Endothelial cell of umbilical vein (primary cell): ENCODE data around the gene LMNB1. TPM values are rescaled to one million over a fixed set of nuclear protein-coding genes. Genes with fewer than 3 reads are reported as not detected.
A peak's percentile ranks its signal among the peaks of the same experiment; 100 is the strongest.

Source experiments
- BruUV-seq: library from RNA; stranded (reverse); fragments of 400-500 nt; replicated peaks from 2 replicates; lab custom pipeline; 2021; lab: Mats Ljungman, UMichigan
- CTCF ChIA-PET: fragments of 300-600, 350-600 bp; sonication (Branson Sonifier 250); formaldehyde crosslinking; loops from one replicate; lab custom pipeline; 2021; ENCODE audit warnings: antibody characterized with exemption, inconsistent platforms; lab: Charles Lee
- POLR2A ChIA-PET: fragments of 300-600, 350-600 bp; sonication (Branson Sonifier 250); formaldehyde crosslinking; loops from one replicate; lab custom pipeline; 2021; ENCODE audit warnings: antibody characterized with exemption, inconsistent platforms; lab: Charles Lee
- DNase-seq: peaks from one replicate; pipeline ENCODE4 v3.0.0-alpha.2; 2011; ENCODE audit warnings: low read depth, low spot score
- FAIRE-seq: peaks from 2 replicates; lab custom pipeline; 2011; peaks lifted over from hg19 to GRCh38; lab: Jason Lieb, UNC
- H2AFZ ChIP-seq: 2 replicates; pipeline ENCODE4 v1.6.0; 2012; ENCODE audit warnings: low read depth, low read length, control low read depth, inconsistent platforms
- H3K27ac ChIP-seq: 2 replicates; pipeline ENCODE4 v1.5.1; 2011; ENCODE audit warnings: low read depth, mild to moderate bottlenecking, control low read depth, low read length, moderate library complexity; ENCODE audit not compliant: insufficient read depth
- H3K27me3 ChIP-seq, 2 experiments: 2 replicates each; pipeline versions ENCODE4 v1.6.0 to v1.6.1; 2011; ENCODE audit warnings: low read length in 2 of 2, mixed read lengths in 1 of 2; ENCODE audit not compliant: control insufficient read depth in 2 of 2, insufficient read depth in 2 of 2
- H3K36me3 ChIP-seq, 2 experiments: 2 replicates in 1 of 2; 3 replicates in 1 of 2; pipeline ENCODE4 v1.5.1; 2011; ENCODE audit warnings: low read length in 2 of 2, mild to moderate bottlenecking in 1 of 2, moderate library complexity in 1 of 2; ENCODE audit not compliant: control insufficient read depth in 2 of 2, insufficient read depth in 2 of 2; ENCODE audit errors: extremely low read depth in 1 of 2
- H3K4me1 ChIP-seq: 3 replicates; pipeline ENCODE4 v1.5.1; 2011; ENCODE audit warnings: mild to moderate bottlenecking, low read length; ENCODE audit not compliant: control insufficient read depth, insufficient read depth; ENCODE audit errors: extremely low read depth
- H3K4me2 ChIP-seq: 2 replicates; pipeline ENCODE4 v1.6.1; 2011; ENCODE audit warnings: low read length, control low read depth, mixed read lengths; ENCODE audit not compliant: insufficient read depth
- H3K4me3 ChIP-seq, 3 experiments: fragments of 200-600 bp in 1 of 3; sonication (generic), shearing (Covaris generic) in 1 of 3; replicated peaks in 1 of 3; 2 replicates each; pipeline ENCODE4 v1.5.1; 2011 to 2016; ENCODE audit warnings: control low read depth in 3 of 3, low read length in 3 of 3, mild to moderate bottlenecking in 2 of 3, inconsistent platforms in 1 of 3, low read depth in 1 of 3, moderate library complexity in 1 of 3; ENCODE audit not compliant: insufficient read depth in 1 of 3
- H3K79me2 ChIP-seq: 2 replicates; pipeline ENCODE4 v1.6.0; 2012; ENCODE audit warnings: low read length, inconsistent platforms; ENCODE audit not compliant: control insufficient read depth, insufficient read depth
- H3K9ac ChIP-seq: replicated peaks from 2 replicates; pipeline ENCODE3; 2011; ENCODE audit warnings: low read length, control low read depth; ENCODE audit not compliant: insufficient read depth; ENCODE audit errors: extremely low read depth
- H3K9me1 ChIP-seq: replicated peaks from 3 replicates; pipeline ENCODE4 v1.6.0; 2011; ENCODE audit warnings: mild to moderate bottlenecking, low read length; ENCODE audit not compliant: control insufficient read depth, insufficient read depth; ENCODE audit errors: extremely low read depth
- H3K9me3 ChIP-seq: replicated peaks from 2 replicates; pipeline ENCODE4 v1.5.1; 2012; ENCODE audit warnings: low read length, inconsistent platforms; ENCODE audit not compliant: control insufficient read depth, insufficient read depth
- H4K20me1 ChIP-seq: replicated peaks from 2 replicates; pipeline ENCODE3; 2011; ENCODE audit warnings: mild to moderate bottlenecking, low read length; ENCODE audit not compliant: control insufficient read depth, insufficient read depth; ENCODE audit errors: extremely low read depth
- CTCF ChIP-seq, 2 donors: IDR thresholded peaks; 1 replicate in 1 of 2; 2 replicates in 1 of 2; pipeline ENCODE4 v1.5.1; 2011; ENCODE audit warnings: low read length in 2 of 2, mild to moderate bottlenecking in 2 of 2, moderate library complexity in 2 of 2, control low read depth in 1 of 2, inconsistent platforms in 1 of 2, low read depth in 1 of 2; ENCODE audit not compliant: insufficient read depth in 1 of 2; ENCODE audit errors: extremely low read depth in 1 of 2
- EZH2 ChIP-seq: IDR thresholded peaks from 2 replicates; pipeline ENCODE4 v1.6.1; 2012; ENCODE audit warnings: borderline replicate concordance, low read depth, mild to moderate bottlenecking, moderate library complexity, low read length, inconsistent platforms; ENCODE audit not compliant: severe bottlenecking
- FOS ChIP-seq: IDR thresholded peaks from 2 replicates; pipeline ENCODE4 v1.6.1; 2011; ENCODE audit warnings: mild to moderate bottlenecking, low read length, moderate library complexity, borderline replicate concordance; ENCODE audit not compliant: insufficient read depth
- GATA2 ChIP-seq: IDR thresholded peaks from 2 replicates; pipeline ENCODE4 v1.7.0; 2011; ENCODE audit warnings: low read depth, mild to moderate bottlenecking, moderate library complexity, mixed read lengths, low read length; ENCODE audit not compliant: insufficient read length, insufficient read depth
- JUN ChIP-seq: IDR thresholded peaks from 2 replicates; pipeline ENCODE4 v1.6.1; 2011; ENCODE audit warnings: borderline replicate concordance, low read depth; ENCODE audit not compliant: insufficient read length, insufficient read depth
- MAX ChIP-seq: IDR thresholded peaks from 2 replicates; pipeline ENCODE4 v1.6.1; 2011; ENCODE audit not compliant: insufficient read depth, insufficient read length
- MYC ChIP-seq: IDR thresholded peaks from one replicate; pipeline ENCODE4 v1.6.1; 2011; ENCODE audit warnings: mild to moderate bottlenecking, low read depth, low read length
- POLR2A ChIP-seq: IDR thresholded peaks from 2 replicates; pipeline ENCODE4 v1.6.1; 2012; ENCODE audit warnings: low read depth, mild to moderate bottlenecking, control low read depth, low read length
- POLR2AphosphoS5 ChIP-seq: IDR thresholded peaks from 2 replicates; pipeline ENCODE4 v1.6.1; 2012; ENCODE audit warnings: low read depth, mild to moderate bottlenecking, control low read depth, low read length, moderate library complexity; ENCODE audit not compliant: insufficient read depth
- dilution Hi-C: fragments of 300-500 bp; cut with MboI; formaldehyde crosslinking; loops from one replicate; pipeline ENCODE4 v1.15.0; 2019; ENCODE audit warnings: low sequenced_read_pairs; ENCODE audit not compliant: extremely low pct_ligation_motif_present
- intact Hi-C: fragments of 100-400 bp; cut with micrococcal nuclease; formaldehyde crosslinking; loops from one replicate; pipeline ENCODE4 v1.10.0; 2022
- polyA plus RNA-seq, 4 experiments: library from polyadenylated mRNA; depleted of rRNA in 3 of 4; stranded (reverse) in 3 of 4; unstranded in 1 of 4; fragments of >200 nt; gene quantifications; 2 replicates each; pipeline versions ENCODE4 v1.2.1 to v1.2.3, GENCODE V29; 2011 to 2012; ENCODE audit warnings: missing spikeins in 1 of 4
- total RNA-seq: library from RNA; stranded (reverse); gene quantifications from 2 replicates; pipeline ENCODE4 v1.2.3, GENCODE V29; 2021

Gene LMNB1
- total and polyA plus RNA-seq, 2 donors (not counting 3 experiments of a cell fraction or from before 2014, with no cell fraction given), result 45.2 to 144 TPM

GRCh38 chr5:126866851-126867636 is 90.1 kb downstream of the LMNB1 start:
- no peaks in the 10 kb centered on the region for H3K36me3 ChIP-seq
- H3K79me2 ChIP-seq, result no peaks in the 10 kb centered on the region
- dilution Hi-C loops (no loop called here), intact Hi-C loops (loop anchor here (5.0 kb wide), 1 partner anchor 175 kb away; no protein-coding TSS in a partner anchor)
- no peak overlapping the region for H2AFZ ChIP-seq
- no peak overlapping the region for H3K27ac ChIP-seq
- no peaks in the 10 kb centered on the region for H3K9me3 ChIP-seq
- BruUV-seq, result no TSS peak
- no peak overlapping the region for H3K4me3 ChIP-seq
- no peaks in the 10 kb centered on the region for H3K9me1 ChIP-seq
- H4K20me1 ChIP-seq, result no peaks in the 10 kb centered on the region
- no peaks in the 10 kb centered on the region for H3K27me3 ChIP-seq
- no peak overlapping the region for H3K9ac ChIP-seq
- TF ChIP-seq GATA2 (no peak), CTCF (IDR thresholded peaks at IDR 0.05; ENCODE audit: extremely low read depth in 1 of 2, insufficient read depth in 1 of 2, low read depth in 1 of 2, low read length in 2 of 2) (no peak), POLR2A (no peak), MYC (no peak), EZH2 (no peak), JUN (no peak), POLR2AphosphoS5 (no peak), FOS (no peak), MAX (no peak)
- POLR2A ChIA-PET, result no interaction called here
- H3K4me2 ChIP-seq, result no peak overlapping the region
- DNase-seq (peak; percentile 18), FAIRE-seq (no peak)
- CTCF ChIA-PET, result interaction anchor here (1.9 kb wide), 1 partner anchor 162 kb away, joined by 8 read pairs; no protein-coding TSS in a partner anchor
- peaks cover 14% of the 10 kb centered on the region for H3K4me1 ChIP-seq
